Measurements from ENCODE around the gene GPER1.

GPER1 gene

GRCh38 chr7:1054861-1055450, 33.0 kb upstream of the GPER1 start:
- peak; percentile 56 for DNase-seq (ENCODE audit: low read depth)
- no peak overlapping the region for H3K4me3 ChIP-seq (replicated peaks; ENCODE audit: low read depth, low read length)
- TF ChIP-seq, protein P1, sequence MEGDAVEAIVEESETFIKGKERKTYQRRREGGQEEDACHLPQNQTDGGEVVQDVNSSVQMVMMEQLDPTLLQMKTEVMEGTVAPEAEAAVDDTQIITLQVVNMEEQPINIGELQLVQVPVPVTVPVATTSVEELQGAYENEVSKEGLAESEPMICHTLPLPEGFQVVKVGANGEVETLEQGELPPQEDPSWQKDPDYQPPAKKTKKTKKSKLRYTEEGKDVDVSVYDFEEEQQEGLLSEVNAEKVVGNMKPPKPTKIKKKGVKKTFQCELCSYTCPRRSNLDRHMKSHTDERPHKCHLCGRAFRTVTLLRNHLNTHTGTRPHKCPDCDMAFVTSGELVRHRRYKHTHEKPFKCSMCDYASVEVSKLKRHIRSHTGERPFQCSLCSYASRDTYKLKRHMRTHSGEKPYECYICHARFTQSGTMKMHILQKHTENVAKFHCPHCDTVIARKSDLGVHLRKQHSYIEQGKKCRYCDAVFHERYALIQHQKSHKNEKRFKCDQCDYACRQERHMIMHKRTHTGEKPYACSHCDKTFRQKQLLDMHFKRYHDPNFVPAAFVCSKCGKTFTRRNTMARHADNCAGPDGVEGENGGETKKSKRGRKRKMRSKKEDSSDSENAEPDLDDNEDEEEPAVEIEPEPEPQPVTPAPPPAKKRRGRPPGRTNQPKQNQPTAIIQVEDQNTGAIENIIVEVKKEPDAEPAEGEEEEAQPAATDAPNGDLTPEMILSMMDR (IDR thresholded peaks at IDR 0.05; ENCODE audit: low read length, missing control alignments): no peak

DNA sequence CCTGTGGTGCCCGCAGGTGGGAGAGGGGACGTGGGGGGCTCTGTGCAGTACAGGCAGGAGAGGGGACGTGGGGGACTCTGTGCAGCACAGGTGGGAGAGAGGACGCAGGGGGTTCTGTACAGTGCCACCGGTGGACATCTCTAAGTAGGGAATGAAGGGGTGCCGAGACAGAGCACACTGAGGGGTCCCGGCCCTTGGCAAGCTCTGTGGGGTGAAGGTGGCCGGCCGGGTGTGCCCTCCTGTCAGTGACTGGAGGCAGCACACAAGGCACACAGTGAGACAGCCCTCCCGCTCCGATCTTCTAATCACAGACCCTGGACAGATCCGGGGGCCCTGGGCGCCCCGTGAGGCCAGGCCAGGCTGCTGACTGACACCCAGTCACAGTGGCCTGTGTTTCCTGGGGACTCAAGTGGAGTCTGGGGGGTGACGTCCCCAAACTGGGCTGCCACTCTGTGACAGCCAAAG, 32.4 kb upstream of the GPER1 start:
- no peak overlapping the region for H3K4me3 ChIP-seq (replicated peaks; ENCODE audit: low read depth, low read length)

GRCh38 chr7:1055956-1056784, 31.7 kb upstream of the GPER1 start:
- no peak overlapping the region for H3K4me3 ChIP-seq (replicated peaks; ENCODE audit: low read depth, low read length)
- TF ChIP-seq, protein P1 (IDR thresholded peaks at IDR 0.05; ENCODE audit: low read length, missing control alignments): no peak
- DNase-seq (ENCODE audit: low read depth): no peak

More for the DNA sequence above, 32.4 kb upstream of the GPER1 start:
- TF ChIP-seq, protein P1 (IDR thresholded peaks at IDR 0.05; ENCODE audit: low read length, missing control alignments): no peak
- no peak for DNase-seq (ENCODE audit: low read depth)

GRCh38 chr7:1056785-1057410, 31.0 kb upstream of the GPER1 start:
- TF ChIP-seq, protein P1 (IDR thresholded peaks at IDR 0.05; ENCODE audit: low read length, missing control alignments): no peak
- no peak for DNase-seq (ENCODE audit: low read depth)
- H3K4me3 ChIP-seq (replicated peaks; ENCODE audit: low read depth, low read length): no peak overlapping the region

DNA sequence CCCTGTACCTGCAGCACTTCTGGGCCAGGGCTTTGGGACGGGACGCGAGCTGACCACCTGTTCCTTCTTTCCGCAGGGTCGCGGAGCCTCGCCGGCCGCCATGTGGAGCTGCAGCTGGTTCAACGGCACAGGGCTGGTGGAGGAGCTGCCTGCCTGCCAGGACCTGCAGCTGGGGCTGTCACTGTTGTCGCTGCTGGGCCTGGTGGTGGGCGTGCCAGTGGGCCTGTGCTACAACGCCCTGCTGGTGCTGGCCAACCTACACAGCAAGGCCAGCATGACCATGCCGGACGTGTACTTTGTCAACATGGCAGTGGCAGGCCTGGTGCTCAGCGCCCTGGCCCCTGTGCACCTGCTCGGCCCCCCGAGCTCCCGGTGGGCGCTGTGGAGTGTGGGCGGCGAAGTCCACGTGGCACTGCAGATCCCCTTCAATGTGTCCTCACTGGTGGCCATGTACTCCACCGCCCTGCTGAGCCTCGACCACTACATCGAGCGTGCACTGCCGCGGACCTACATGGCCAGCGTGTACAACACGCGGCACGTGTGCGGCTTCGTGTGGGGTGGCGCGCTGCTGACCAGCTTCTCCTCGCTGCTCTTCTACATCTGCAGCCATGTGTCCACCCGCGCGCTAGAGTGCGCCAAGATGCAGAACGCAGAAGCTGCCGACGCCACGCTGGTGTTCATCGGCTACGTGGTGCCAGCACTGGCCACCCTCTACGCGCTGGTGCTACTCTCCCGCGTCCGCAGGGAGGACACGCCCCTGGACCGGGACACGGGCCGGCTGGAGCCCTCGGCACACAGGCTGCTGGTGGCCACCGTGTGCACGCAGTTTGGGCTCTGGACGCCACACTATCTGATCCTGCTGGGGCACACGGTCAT, 30.3 kb upstream of the GPER1 start:
- H3K4me3 ChIP-seq (replicated peaks; ENCODE audit: low read depth, low read length): no peak overlapping the region
- TF ChIP-seq, protein P1 (IDR thresholded peaks at IDR 0.05; ENCODE audit: low read length, missing control alignments): no peak
- no peak for DNase-seq (ENCODE audit: low read depth)

GRCh38 chr7:1058311-1058710, 29.6 kb upstream of the GPER1 start:
- DNase-seq (ENCODE audit: low read depth): no peak
- no peak overlapping the region for H3K4me3 ChIP-seq (replicated peaks; ENCODE audit: low read depth, low read length)
- TF ChIP-seq, protein P1 (IDR thresholded peaks at IDR 0.05; ENCODE audit: low read length, missing control alignments): no peak
